PC-9 (cell line): ENCODE data around the gene POLR1F. TPM values are rescaled to one million over a fixed set of nuclear protein-coding genes. Genes with fewer than 3 reads are reported as not detected.

Source experiments
- BruUV-seq: library from RNA; stranded (reverse); fragments of 400-500 nt; replicated peaks from 2 replicates; lab custom pipeline; 2021; lab: Mats Ljungman, UMichigan
- CTCF ChIA-PET: fragments of 300-600 bp; sonication (Branson Sonifier 250); formaldehyde crosslinking; loops from one replicate; lab custom pipeline; 2022; ENCODE audit warnings: antibody characterized with exemption; lab: Charles Lee
- POLR2A ChIA-PET: fragments of 300-600 bp; sonication (Branson Sonifier 250); formaldehyde crosslinking; loops from one replicate; lab custom pipeline; 2022; ENCODE audit warnings: antibody characterized with exemption; ENCODE audit not compliant: unreplicated experiment; lab: Charles Lee
- DNase-seq, 2 experiments: peaks; one replicate each; pipeline versions ENCODE4 v3.0.0 to v3.0.0-alpha.2; 2015 to 2022; ENCODE audit warnings: mixed read lengths in 1 of 2
- H2AFZ ChIP-seq: fragments of 200-600 bp; sonication (generic); 2 replicates; pipeline ENCODE4 v1.8.1; 2017; ENCODE audit warnings: antibody characterized with exemption
- H3F3A ChIP-seq: fragments of 200-600 bp; sonication (generic); 2 replicates; pipeline ENCODE4 v1.8.1; 2017; ENCODE audit warnings: antibody characterized with exemption, mild to moderate bottlenecking, low read depth; ENCODE audit not compliant: insufficient read depth
- H3K27ac ChIP-seq: fragments of 200-600 bp; sonication (generic); 2 replicates; pipeline ENCODE4 v1.6.1; 2016; ENCODE audit warnings: mixed run types
- H3K27me3 ChIP-seq: fragments of 200-600 bp; sonication (generic); 2 replicates; pipeline ENCODE4 v1.6.1; 2016; ENCODE audit warnings: low read depth, mixed run types; ENCODE audit not compliant: insufficient read depth
- H3K36me3 ChIP-seq: fragments of 200-600 bp; sonication (generic); 2 replicates; pipeline ENCODE4 v1.6.1; 2016; ENCODE audit warnings: low read depth, mixed run types
- H3K4me1 ChIP-seq: fragments of 200-600 bp; sonication (generic); replicated peaks from 2 replicates; pipeline ENCODE4 v1.6.1; 2016; ENCODE audit warnings: mixed run types; ENCODE audit not compliant: insufficient read depth
- H3K4me2 ChIP-seq: fragments of 200-600 bp; sonication (generic); 2 replicates; pipeline ENCODE4 v1.6.1; 2017; ENCODE audit warnings: mixed run types
- H3K4me3 ChIP-seq: fragments of 200-600 bp; sonication (generic); 2 replicates; pipeline ENCODE4 v1.6.1; 2016; ENCODE audit warnings: mixed run types
- H3K79me2 ChIP-seq: fragments of 200-600 bp; sonication (generic); 2 replicates; pipeline ENCODE4 v1.6.1; 2017; ENCODE audit warnings: low read depth, mixed run types
- H3K9me2 ChIP-seq: fragments of 200-600 bp; sonication (generic); 2 replicates; pipeline ENCODE4 v1.8.1; 2017; ENCODE audit warnings: mild to moderate bottlenecking; ENCODE audit not compliant: insufficient read depth
- H3K9me3 ChIP-seq: fragments of 200-600 bp; sonication (generic); 2 replicates; pipeline ENCODE4 v1.8.1; 2016; ENCODE audit warnings: low read depth; ENCODE audit not compliant: insufficient read depth
- H4K20me1 ChIP-seq: fragments of 200-600 bp; sonication (generic); 2 replicates; pipeline ENCODE4 v1.8.1; 2017; ENCODE audit not compliant: insufficient read depth
- EZH2 ChIP-seq: fragments of 200-600 bp; sonication (generic); IDR thresholded peaks from 2 replicates; pipeline ENCODE4 v1.8.0; 2017; ENCODE audit warnings: antibody characterized with exemption, low read depth
- intact Hi-C: fragments of 100-400 bp; cut with micrococcal nuclease; formaldehyde crosslinking; loops from one replicate; pipeline ENCODE4 v1.10.0; 2022; ENCODE audit not compliant: unreplicated experiment
- total RNA-seq: library from RNA; stranded (reverse); gene quantifications from 2 replicates; pipeline ENCODE4 v1.2.3, GENCODE V29; 2021
- TF ChIP-seq, protein P1 (sequence below): fragments of 200-600 bp; sonication (generic); conservative IDR thresholded peaks from 2 replicates; pipeline ENCODE4 v1.6.1; 2017; ENCODE audit warnings: mixed run types, antibody characterized with exemption, mild to moderate bottlenecking, moderate library complexity

The POLR1F gene
- total RNA-seq, 1 experiment from 2014 or later: 14.8 TPM

- Histone ChIP-seq H3F3A (no peaks in the 10 kb centered on the region), H3K9me2 (no peaks in the 10 kb centered on the region), H3K4me1 (0 out of 2 replicates have a peak, but pooled peaks cover 3% of the 10 kb centered on the region), H3K36me3 (peaks cover 40% of the 10 kb centered on the region), H3K27ac (no peak overlapping the region), H4K20me1 (peaks cover 6% of the 10 kb centered on the region; the same call in 1 of the 2 replicates), H2AFZ (no peak overlapping the region), H3K79me2 (peaks cover 28% of the 10 kb centered on the region), H3K4me2 (no peak overlapping the region), H3K4me3 (no peak overlapping the region), H3K27me3 (no peaks in the 10 kb centered on the region), H3K9me3 (no peaks in the 10 kb centered on the region)
- BruUV-seq: no TSS peak
- TF ChIP-seq EZH2: no peak
- TF ChIP-seq, protein P1, sequence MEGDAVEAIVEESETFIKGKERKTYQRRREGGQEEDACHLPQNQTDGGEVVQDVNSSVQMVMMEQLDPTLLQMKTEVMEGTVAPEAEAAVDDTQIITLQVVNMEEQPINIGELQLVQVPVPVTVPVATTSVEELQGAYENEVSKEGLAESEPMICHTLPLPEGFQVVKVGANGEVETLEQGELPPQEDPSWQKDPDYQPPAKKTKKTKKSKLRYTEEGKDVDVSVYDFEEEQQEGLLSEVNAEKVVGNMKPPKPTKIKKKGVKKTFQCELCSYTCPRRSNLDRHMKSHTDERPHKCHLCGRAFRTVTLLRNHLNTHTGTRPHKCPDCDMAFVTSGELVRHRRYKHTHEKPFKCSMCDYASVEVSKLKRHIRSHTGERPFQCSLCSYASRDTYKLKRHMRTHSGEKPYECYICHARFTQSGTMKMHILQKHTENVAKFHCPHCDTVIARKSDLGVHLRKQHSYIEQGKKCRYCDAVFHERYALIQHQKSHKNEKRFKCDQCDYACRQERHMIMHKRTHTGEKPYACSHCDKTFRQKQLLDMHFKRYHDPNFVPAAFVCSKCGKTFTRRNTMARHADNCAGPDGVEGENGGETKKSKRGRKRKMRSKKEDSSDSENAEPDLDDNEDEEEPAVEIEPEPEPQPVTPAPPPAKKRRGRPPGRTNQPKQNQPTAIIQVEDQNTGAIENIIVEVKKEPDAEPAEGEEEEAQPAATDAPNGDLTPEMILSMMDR: no peak
- POLR2A ChIA-PET: no interaction called here
- intact Hi-C loops: loop anchor here (10.0 kb wide), 1 partner anchor 1804 kb away; no protein-coding TSS in a partner anchor
- CTCF ChIA-PET: no interaction called here
- DNase-seq: no peak
Observed at GRCh38 chr7:19700936-19701335, 7.9 kb downstream of the POLR1F start.

DNA sequence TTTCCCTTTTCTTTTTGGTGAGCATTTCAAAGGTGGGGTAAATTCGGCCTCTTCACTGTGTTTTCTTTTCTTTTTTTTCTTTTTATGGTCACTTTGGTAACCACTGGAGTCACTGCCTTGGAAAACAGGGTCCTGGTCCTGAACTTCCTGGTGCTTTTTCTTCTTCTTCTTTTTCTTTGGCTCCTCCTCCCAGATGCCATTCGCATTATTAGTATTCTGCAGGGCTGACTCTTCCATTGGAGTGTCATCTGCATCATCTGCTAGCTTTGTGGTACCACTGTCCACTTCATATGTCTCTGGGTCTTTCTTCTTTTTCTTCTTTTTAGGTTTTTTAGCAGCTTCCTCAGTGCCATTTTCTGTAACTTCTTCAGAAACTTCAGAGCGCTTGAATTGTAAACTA, 10.5 kb downstream of the POLR1F start:
- H3K27me3 ChIP-seq: no peaks in the 10 kb centered on the region
- DNase-seq: no peak
- no peak overlapping the region for H2AFZ ChIP-seq
- no peak for TF ChIP-seq EZH2
- TF ChIP-seq, protein P1: no peak
- H3K27ac ChIP-seq: no peak overlapping the region
- no TSS peak for BruUV-seq
- intact Hi-C loops: no loop called here
- H3K9me2 ChIP-seq: no peaks in the 10 kb centered on the region
- H3K4me1 ChIP-seq: no peaks in the 10 kb centered on the region
- no peaks in the 10 kb centered on the region for H4K20me1 ChIP-seq
- ChIA-PET POLR2A (no interaction called here), CTCF (no interaction called here)
- H3K79me2 ChIP-seq: 0 out of 2 replicates have a peak, but pooled peaks cover 7% of the 10 kb centered on the region
- H3K9me3 ChIP-seq: no peaks in the 10 kb centered on the region
- H3F3A ChIP-seq: no peaks in the 10 kb centered on the region
- no peak overlapping the region for H3K4me3 ChIP-seq
- peaks cover 30% of the 10 kb centered on the region for H3K36me3 ChIP-seq
- no peak overlapping the region for H3K4me2 ChIP-seq

DNA sequence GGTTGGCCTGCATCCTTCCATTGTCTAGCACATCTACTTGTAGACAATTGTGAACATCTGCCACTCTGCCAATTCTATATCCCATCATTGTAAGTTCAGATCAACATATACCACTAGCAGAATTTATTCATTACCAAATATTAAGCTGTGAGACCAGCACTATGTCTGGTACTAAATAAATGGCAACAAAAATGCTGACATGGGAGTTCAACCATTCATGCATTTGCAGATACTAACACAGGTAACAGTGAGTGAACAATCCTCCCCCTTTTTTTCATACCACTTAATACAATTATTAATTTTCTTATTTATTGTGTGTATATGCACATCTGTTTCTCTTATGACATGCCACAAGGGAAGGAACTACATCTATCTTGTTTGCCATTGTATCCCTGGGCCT, 11.9 kb downstream of the POLR1F start:
- H3K4me1 ChIP-seq: no peaks in the 10 kb centered on the region
- no peak for DNase-seq
- no peaks in the 10 kb centered on the region for H3K9me3 ChIP-seq
- no peak overlapping the region for H3K4me2 ChIP-seq
- TF ChIP-seq EZH2: no peak
- TF ChIP-seq, protein P1: no peak
- H3K27ac ChIP-seq: no peak overlapping the region
- ChIA-PET POLR2A (no interaction called here), CTCF (no interaction called here)
- no peaks in the 10 kb centered on the region for H3K79me2 ChIP-seq
- no peaks in the 10 kb centered on the region for H3K9me2 ChIP-seq
- no peaks in the 10 kb centered on the region for H3F3A ChIP-seq
- BruUV-seq: no TSS peak
- H2AFZ ChIP-seq: no peak overlapping the region
- peaks cover 22% of the 10 kb centered on the region; the same call in 1 of the 2 replicates for H3K36me3 ChIP-seq
- intact Hi-C loops: no loop called here
- H3K4me3 ChIP-seq: no peak overlapping the region
- H3K27me3 ChIP-seq: no peaks in the 10 kb centered on the region
- H4K20me1 ChIP-seq: no peaks in the 10 kb centered on the region
